Stimulated activated CD4-positive, alpha-beta T cell treated with anti-CD3 and anti-CD28 coated beads, Interleukin-1b, Interleukin-23, amount 100 ng/mL, for 4 hours (primary cell): ENCODE data around the gene RNF111.
"Not testable (repeated sequence)": the region's sequence is repeated elsewhere in the genome, so short reads cannot be mapped to it uniquely, and the experiment has no call there.

ENCODE experiments used
- DNase-seq, 2 donors: peaks; one replicate each; pipeline ENCODE4 v3.0.0-alpha.2; 2020; ENCODE audit warnings: low read depth in 2 of 2

RNF111 gene

DNA sequence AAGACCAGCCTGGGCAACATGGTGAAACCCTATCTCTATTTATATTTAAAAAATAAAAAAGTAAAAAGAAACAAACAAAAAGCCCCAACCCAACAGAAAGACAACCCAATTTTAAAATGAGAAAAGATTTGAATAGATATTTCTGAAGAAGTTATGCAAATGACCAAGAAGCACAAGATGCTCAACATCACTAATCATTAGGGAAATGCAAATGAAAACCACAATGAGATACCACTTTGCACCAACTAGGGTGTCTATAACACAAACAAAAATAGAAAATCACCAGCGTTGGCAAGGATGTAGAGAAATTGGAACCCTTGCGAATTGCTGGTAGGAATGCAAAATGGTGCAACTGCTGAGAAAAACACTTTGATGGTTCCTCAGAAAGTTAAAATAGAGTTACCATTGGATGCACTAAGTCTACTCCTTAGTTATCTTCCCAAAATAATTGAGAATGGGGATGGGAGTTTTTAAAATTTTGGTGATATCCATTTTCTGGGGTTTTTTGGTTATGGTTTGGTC is 71.7 kb downstream of the RNF111 start:
- no peak for DNase-seq

DNA sequence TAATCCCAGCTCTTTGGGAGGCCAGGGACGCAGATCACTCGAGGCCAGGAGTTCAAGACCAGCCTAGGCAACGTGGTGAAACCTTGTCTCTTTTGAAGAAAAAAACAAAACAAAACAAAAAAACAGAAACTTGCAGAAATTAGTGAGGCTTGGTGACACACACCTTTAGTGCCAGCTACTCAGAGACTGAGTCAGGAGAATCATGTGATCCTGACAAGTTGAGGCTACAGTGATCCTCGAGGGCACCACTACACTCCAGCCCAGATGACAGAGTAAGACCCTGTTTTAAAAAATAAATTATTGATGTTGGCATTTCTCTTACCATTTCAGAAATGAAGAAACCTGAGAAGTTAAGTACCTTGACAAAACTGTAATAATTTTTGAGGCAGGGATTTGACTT is 72.9 kb downstream of the RNF111 start:
- no peak for DNase-seq

DNA sequence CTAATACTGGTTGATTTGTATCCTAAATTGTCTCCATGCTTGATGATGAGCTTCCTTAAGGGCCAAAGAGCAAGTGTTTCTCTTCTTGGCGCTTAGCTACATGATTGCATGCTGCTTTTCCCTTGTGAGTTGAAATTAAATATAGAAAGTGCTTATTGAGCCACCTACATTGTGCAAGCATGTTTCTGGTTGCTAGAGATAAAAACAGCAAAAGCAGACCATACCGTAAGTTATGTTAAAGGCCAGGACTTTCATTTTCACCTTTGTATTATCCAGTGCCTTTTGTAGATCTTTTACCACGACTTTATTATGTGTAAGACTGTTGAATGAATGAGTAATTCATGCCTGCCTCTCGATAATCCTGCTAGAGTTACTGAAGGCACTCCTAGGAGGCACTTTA is 75.6 kb downstream of the RNF111 start:
- DNase-seq = no peak

DNA sequence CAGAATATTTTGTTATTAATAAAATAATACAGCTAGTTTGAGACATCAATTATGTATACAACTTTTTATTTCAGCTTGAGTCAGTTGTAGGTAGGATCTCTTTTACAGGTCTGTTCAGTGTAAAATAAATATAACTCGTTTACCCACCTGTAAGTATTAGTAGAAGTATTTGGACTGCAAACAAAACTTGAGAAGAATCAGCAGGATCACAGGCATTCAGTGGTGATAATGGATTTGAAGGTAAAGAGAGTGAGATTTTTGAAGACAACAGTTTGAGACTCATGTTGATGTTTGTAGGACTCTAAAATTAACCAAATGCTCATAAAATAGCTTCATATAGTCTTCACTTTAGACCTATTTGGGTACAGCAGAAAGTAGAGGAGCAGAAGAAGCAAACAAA is 82.0 kb downstream of the RNF111 start:
- no peak for DNase-seq

DNA sequence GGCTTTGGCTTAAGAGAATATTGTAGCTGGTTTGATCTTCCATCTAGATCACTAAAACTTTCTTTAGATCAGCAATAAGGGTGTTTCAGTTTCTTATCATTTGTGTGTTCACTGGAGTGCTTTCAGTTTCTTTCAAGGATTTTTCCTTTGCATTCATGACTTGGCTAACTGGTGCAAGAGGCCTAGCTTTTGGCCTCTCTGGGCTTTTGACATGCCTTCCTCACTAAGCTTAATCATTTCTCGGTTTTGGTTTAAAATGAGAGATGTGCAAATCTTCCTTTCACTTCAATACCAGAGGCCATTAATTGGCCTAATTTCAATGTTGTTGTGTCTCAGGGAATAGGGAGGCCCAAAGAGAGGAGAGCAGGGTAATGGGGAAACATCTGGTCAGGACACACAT is 87.1 kb downstream of the RNF111 start:
- DNase-seq = no peak

DNA sequence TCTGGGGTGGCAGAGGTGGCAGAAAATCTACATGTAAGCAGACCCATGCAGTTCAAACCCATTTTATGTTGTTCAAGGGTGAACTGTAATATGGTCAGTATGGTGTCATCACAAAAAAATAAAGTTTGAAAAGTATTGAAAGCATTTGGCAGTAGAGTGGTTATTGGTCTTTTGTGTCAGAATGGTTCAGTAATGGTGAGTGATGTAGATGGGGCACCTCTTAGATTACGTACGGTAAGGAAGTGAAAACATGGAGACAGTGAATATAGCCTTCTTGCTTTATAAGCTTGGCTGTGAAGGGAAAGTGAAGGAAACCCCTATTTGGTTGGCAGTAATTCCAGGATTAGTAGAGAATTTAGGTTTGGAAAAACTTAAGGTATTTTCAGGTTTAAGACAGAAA is 100.3 kb downstream of the RNF111 start:
- no peak for DNase-seq

DNA sequence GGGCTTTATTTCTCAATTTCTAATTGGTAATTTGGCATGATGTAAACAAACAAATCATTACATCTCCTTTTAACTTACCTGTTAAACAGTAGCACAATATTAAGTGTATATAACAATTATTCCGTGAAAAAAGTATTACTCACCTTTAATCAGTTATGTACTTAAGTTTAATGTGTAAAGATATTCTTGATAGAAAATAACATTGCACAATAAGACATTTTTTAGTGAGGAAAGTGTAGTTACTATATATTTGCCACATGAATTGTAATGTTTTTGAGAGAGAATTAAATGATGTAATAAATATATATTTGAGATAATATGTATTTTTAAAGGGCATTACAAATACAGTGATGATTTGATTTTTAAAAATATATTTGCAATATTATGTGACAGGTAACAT is 106.6 kb downstream of the RNF111 start:
- DNase-seq = no peak

DNA sequence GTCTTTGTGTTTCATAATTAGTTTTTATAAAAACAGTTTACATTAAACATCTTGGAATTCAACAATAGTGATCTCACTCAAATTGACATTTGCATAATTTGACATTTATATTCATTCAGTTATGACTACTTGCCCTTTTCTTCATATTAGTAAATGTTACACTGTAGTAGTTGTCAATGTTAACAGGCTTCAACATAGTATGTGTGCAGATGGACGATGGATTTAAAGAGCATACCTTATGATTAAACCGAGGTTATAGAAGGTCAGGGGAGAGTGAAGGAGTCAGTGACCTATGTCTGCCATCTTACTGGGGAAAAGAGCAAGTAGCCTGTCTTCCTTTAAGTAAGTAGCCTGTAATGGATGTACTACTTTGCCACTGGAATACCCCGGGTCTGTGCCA is 109.0 kb downstream of the RNF111 start:
- no peak for DNase-seq

DNA sequence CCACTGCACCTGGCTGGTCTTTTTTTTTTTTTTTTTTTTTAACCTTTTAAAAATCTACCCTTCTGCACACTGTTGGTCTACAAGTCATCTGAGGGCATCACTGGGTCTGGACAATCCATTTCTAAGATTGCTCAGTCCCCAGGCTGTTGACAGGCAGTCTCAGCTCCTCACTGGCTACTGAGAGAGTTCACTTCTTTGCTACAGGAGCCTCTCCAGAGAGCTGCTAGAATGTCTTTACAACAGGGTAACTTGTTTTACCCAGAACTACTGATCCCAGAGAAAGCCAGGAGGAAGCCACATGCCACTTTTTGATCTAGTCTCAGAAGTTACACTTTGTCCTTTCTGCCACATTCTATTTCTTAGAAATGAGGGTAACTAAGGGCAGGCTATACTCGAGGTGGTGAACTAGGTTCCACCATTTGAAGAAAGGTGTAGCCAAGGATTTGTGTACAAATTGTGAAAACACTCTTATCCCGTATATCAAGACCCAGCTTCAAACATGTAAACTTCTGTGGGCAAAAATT is 111.8 kb downstream of the RNF111 start:
- DNase-seq = no peak

DNA sequence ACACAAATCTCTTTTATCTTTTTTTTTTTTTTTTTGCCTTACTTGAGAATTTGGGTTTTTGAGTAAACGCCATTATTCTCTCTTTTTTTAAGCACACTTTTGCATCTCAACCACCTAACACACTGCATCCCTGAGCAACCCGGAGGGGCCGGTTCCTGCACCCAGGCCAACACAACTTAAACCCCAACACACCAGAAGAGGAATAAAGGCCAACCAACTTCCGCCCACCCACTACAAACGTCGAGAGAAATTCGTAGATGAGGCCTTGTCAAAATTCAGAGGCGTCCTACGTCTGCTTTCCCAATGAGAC is 117.1 kb downstream of the RNF111 start:
- peak in 1 of 2 donors; percentile 1 for DNase-seq

DNA sequence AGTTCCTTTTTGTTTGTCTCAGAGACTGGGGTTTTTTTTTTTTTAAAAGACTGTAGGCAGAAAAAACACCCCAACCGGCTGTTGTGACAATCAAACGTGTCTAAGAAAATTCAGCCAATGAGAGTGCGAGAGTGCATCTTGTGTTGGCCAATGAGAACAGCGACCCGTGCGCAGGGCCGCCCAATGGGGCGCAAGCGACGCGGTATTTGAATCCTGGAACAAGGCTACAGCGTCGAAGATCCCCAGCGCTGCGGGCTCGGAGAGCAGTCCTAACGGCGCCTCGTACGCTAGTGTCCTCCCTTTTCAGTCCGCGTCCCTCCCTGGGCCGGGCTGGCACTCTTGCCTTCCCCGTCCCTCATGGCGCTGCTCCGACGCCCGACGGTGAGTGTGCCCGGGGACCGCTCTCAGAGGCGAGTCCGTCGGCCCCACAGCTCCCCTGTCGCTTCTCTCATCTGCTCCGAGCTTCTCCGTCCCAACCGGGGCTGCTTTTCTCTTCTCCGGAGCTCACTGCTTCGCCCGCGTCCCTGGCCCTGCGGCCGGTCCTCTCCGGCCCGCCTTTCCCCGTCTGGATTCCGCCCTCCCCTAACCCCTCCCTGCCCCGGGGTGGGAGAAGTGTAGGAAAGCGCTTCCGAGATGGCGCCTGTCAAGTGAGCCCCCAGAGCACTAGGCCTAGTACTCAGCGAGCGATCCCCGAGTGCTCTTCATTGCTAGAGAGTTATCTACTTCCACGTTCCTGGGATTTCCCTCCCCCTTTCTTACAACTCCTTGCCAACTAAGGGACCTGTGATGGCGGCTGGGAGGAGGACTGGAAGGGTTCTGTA is 117.7 kb downstream of the RNF111 start, which contains the start of gene CCNB2:
CCNB2 (plus strand) TSS at position 235 of the 821 bp plus-strand sequence; CDS start at position 358, 123 bp downstream.
- DNase-seq = peak; percentile 61 to 67

DNA sequence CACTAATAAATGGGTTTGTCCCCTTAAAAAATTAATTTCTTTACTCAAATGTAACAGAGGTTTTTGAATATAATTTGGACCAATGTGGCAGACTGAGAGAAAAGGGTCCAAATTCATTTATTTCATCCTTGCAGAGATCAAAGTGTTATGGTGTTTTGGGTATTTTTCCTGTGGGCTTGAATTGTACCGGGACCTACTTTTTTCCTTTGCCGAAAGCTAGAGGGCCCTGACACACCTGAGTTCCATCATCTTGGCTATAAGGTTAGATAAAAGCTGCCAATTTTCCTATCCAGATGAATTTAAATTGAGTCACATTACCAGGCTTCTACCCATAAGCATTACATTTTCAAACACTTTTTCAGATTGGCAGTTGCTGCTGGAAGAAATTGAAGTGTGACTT is 118.4 kb downstream of the RNF111 start:
- no peak for DNase-seq

DNA sequence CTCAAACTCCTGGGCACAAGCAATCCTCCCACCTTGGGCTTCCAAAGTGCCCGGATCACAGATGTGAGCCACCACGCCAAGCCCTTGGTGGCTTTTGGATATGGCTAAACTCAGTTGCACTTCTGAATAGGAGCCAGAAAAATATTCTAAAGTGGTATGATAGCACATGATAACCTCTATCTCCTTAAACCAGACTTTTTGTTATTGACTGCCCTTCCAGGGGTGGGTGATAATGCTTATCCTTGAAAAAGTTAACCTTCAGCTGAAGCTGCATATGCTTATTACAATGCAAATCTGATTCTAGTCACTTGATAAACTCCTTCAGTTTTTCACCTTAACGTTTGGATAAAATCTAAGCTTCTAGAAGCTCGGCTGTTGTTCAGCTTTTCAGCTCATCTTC is 123.8 kb downstream of the RNF111 start:
- DNase-seq = no peak

DNA sequence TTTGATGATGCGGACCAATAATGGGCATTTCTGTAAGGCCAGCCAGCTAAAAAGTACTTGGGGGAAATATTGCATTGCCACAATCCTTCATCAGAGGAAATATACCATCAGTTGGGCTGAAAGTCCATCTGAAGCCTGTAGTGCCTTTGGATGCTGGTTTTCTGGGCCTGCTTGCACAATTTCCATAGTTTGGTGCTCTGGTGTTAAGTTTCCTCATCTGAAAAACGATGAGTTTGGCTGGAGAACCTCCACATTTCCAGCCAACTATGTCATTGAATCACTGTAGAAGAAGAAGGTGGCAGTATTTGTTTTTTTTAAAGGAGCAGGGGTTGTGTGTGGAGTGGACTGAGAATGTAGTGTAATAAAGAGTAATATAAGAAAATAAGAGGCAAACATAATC is 127.6 kb downstream of the RNF111 start:
- DNase-seq = no peak

DNA sequence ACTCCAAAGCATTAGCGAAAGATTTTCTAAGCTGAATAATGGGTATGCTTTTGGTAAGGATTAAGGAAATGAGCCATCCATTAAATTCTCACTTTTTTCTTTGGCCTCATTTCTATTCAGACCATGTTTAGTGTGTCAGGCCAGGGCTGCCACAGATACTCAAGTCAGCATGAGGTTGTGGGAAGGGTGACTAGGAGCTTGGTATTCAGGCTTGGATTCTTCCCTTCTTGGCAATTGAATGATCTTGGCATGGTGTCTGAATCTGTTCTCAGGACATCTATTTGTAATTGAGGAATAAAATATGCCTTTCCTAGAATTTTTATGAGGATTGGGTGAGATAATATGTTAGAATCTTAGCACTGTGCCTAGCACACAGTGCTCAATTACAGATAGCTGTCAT is 128.7 kb downstream of the RNF111 start:
- no peak for DNase-seq

DNA sequence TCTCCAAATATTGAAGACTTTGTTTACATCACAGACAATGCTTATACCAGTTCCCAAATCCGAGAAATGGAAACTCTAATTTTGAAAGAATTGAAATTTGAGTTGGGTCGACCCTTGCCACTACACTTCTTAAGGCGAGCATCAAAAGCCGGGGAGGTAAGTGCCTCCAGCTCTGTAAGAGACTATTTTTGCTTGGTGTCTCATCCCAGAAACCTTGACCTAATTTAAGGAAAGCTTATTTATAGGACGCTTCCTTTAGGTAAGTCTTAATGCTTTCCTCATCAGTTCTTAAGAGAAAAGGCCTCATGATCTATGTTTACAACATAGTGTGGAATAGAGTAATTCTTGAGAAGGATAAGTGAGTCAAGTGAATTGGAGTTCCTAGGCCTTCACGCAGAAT is 129.3 kb downstream of the RNF111 start:
- no peak for DNase-seq

DNA sequence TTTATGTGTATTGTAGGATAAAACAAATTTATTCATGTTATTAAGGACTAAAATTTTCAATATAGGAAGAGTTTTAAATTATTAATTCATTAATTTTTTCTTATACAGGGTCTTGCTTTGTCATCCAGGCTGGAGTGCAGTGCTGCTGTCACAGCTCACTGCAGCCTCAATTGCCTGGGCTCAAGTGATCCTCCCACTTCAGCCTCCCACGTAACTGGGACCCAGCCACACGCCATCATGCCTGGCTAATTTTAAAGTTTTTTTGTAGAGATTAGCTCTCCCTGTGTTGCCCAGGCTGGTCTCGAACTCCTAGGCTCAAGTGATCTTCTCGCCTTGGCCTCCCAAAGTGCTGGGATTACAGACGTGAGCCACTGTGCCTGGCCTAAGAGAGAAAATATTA is 132.2 kb downstream of the RNF111 start:
- DNase-seq = no peak

DNA sequence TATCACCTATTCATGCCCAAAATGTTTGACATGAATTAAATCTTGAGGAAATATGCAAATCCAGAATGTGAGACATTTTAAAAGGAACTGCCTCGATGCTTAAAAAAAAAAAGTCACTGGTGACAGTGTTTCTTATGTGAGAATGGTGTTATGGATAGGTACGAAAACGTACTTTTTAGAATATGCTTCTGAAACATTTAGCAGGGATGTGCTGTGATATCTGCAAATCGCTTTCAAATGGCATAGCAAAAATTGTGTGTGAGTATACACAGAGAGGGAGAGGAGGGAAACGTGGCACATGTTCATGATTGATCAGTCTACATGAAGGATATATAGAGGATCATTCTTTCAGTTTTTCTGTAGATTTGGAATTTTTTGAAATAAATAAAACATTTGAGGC is 133.5 kb downstream of the RNF111 start:
- DNase-seq = no peak

DNA sequence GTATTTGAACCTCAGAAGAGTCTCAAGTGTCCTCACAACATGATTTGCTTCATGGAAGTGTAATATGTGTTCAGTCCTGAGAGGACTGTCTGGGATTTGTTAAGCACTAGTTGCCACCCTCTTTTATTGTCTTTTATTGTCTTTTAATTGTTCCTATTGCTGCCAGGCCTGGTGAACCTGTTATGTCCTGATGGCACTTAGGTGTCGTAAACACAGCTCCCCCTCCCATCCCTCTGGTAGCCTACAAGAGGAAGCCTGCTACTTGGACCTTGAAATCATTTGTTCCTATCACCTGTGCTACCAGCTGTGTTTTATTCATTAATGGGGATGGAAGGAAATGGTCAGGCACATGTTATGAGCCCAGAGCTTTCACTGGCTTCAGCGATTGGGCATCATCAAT is 136.8 kb downstream of the RNF111 start:
- no peak for DNase-seq

DNA sequence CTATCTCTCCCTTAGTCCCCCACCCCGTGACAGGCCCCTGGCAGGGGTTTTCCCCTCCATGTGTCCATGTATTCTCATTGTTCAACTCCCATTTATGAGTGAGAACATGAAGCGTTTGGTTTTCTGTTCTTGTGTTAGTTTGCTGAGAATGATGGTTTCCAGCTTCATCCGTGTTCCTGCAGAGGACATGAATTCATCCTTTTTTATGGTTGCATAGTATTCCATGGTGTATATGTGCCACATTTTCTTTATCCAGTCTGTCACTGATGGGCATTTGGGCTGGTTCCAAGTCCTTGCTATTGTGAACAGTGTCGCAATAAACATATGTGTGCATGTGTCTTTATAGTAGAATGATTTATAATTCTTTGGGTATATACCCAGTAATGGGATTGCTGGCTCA is 138.2 kb downstream of the RNF111 start:
- not testable (repeated sequence) for DNase-seq

DNA sequence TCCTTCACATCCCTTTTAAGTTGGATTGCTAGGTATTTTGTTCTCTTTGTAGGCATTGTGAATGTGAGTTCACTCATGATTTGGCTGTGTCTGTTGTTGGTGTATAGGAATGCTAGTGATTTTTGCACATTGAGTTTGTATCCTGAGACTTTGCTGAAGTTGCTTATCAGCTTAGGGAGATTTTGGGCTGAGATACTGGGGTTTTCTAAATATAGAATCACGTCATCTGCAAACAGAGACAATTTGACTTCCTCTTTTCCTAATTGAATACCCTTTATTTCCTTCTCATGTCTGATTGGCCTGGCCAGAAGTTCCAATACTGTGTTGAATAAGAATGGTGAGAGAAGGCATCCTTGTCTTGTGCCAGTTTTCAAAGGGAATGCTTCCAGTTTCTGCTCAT is 139.8 kb downstream of the RNF111 start:
- DNase-seq = not testable (repeated sequence)

DNA sequence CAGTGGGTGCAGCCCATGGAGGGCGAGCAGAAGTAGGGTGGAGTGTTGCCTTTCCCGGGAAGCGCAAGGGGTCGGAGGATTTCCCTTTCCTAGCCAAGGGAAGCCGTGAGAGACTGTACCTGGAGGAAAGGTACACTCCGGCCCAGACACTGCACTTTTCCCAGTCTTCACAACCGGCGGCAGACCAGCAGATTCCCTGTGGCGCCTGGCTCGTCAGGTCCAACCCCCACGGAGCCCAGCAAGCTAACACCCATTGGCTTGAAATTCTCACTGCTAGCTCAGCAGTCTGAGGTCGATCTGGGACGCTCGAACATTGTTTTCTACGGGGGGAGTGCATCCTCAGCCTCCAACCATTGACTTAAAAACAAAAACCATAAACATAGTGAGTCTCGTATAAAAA is 144.0 kb downstream of the RNF111 start:
- no peak for DNase-seq

DNA sequence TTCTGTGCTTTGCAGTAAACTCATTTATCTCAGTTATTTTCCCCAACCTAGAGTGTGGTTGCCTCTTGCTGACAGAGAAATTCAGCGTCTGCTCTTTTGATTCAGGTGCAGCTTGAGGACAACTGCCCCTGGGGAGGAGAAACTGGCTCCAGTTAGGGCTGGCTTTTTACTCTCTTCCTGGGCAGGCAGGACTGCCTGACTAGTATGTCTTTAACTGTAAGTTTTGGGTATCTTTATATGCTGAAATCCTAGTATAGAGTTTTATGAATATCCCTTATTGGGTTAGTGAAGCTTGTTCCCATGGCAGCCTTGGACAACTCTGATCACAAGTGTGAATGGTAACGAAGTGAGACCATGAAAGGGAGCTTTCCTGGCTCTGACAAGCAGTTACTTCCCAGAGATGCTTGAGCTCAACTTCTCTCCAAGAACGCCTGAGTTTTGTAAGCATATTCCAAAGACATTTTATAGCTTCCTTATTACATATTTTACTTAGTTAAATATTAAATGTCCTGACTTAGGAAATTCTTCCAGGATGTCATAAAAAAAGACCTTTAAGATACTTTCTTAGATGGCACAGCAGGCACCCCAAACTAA is 144.6 kb downstream of the RNF111 start:
- no peak for DNase-seq
